Astrocyte (in vitro differentiated cells and primary cell): ENCODE measurements around the gene PSMD2. TPM values are rescaled to one million over a fixed set of nuclear protein-coding genes. Genes with fewer than 3 reads are reported as not detected.
A peak's percentile ranks its signal among the peaks of the same experiment; 100 is the strongest.

Experiments used
- DNase-seq: peaks from one replicate; pipeline ENCODE4 v3.0.0-alpha.2; 2010; ENCODE audit warnings: low read depth
- FAIRE-seq: peaks from 2 replicates; lab custom pipeline; 2011; peaks lifted over from hg19 to GRCh38; lab: Jason Lieb, UNC
- H2AFZ ChIP-seq: 2 replicates; pipeline ENCODE4 v1.6.0; 2012; ENCODE audit warnings: low read depth, low read length, inconsistent platforms
- H3K27ac ChIP-seq: 2 replicates; pipeline ENCODE4 v1.5.1; 2011; ENCODE audit warnings: low read depth, low read length, inconsistent platforms
- H3K27me3 ChIP-seq: 2 replicates; pipeline ENCODE4 v1.6.0; 2011; ENCODE audit warnings: low read length, inconsistent platforms; ENCODE audit not compliant: insufficient read depth
- H3K36me3 ChIP-seq: 2 replicates; pipeline ENCODE4 v1.5.1; 2011; ENCODE audit warnings: low read length, inconsistent platforms; ENCODE audit not compliant: insufficient read depth
- H3K4me1 ChIP-seq: 2 replicates; pipeline ENCODE4 v1.5.1; 2011; ENCODE audit warnings: low read length, inconsistent platforms; ENCODE audit not compliant: insufficient read depth
- H3K4me2 ChIP-seq: 2 replicates; pipeline ENCODE4 v1.6.0; 2012; ENCODE audit warnings: low read length, inconsistent platforms
- H3K4me3 ChIP-seq: 2 replicates; pipeline ENCODE4 v1.5.1; 2011; ENCODE audit warnings: low read depth, mild to moderate bottlenecking, low read length, inconsistent platforms; ENCODE audit not compliant: insufficient read depth
- H3K79me2 ChIP-seq: 2 replicates; pipeline ENCODE4 v1.6.0; 2012; ENCODE audit warnings: mild to moderate bottlenecking, low read length, inconsistent platforms; ENCODE audit not compliant: insufficient read depth
- H3K9ac ChIP-seq: 2 replicates; pipeline ENCODE4 v1.6.0; 2012; ENCODE audit warnings: mild to moderate bottlenecking, low read length, inconsistent platforms
- H3K9me3 ChIP-seq: 2 replicates; pipeline ENCODE4 v1.5.1; 2012; ENCODE audit warnings: low read depth, mild to moderate bottlenecking, low read length, inconsistent platforms; ENCODE audit not compliant: insufficient read depth
- H4K20me1 ChIP-seq: 2 replicates; pipeline ENCODE4 v1.6.0; 2012; ENCODE audit warnings: low read length, inconsistent platforms; ENCODE audit not compliant: insufficient read depth
- H3K27ac Mint-ChIP-seq: one replicate; pipeline ENCODE4 v1.8.0; 2021; ENCODE audit warnings: mild to moderate bottlenecking, mixed read lengths; ENCODE audit not compliant: unreplicated experiment
- H3K27me3 Mint-ChIP-seq: one replicate; pipeline ENCODE4 v1.8.0; 2021; ENCODE audit warnings: low read depth, mixed read lengths; ENCODE audit not compliant: unreplicated experiment
- H3K36me3 Mint-ChIP-seq: one replicate; pipeline ENCODE4 v1.8.0; 2021; ENCODE audit warnings: low read depth, mixed read lengths; ENCODE audit not compliant: unreplicated experiment
- H3K4me1 Mint-ChIP-seq: one replicate; pipeline ENCODE4 v1.8.0; 2021; ENCODE audit warnings: low read depth, mixed read lengths; ENCODE audit not compliant: unreplicated experiment
- H3K4me3 Mint-ChIP-seq: one replicate; pipeline ENCODE4 v1.8.0; 2021; ENCODE audit warnings: mild to moderate bottlenecking, moderate library complexity, mixed read lengths; ENCODE audit not compliant: unreplicated experiment
- H3K9me3 Mint-ChIP-seq: one replicate; pipeline ENCODE4 v1.8.0; 2021; ENCODE audit warnings: mild to moderate bottlenecking, mixed read lengths; ENCODE audit not compliant: unreplicated experiment
- CTCF ChIP-seq: IDR thresholded peaks from 2 replicates; pipeline ENCODE4 v1.5.1; 2011; ENCODE audit warnings: low read depth, mild to moderate bottlenecking, inconsistent platforms, low read length, moderate library complexity; ENCODE audit not compliant: insufficient read depth
- EZH2 ChIP-seq: IDR thresholded peaks from 2 replicates; pipeline ENCODE4 v1.6.1; 2012; ENCODE audit warnings: mild to moderate bottlenecking, low read length, inconsistent platforms; ENCODE audit not compliant: insufficient read depth
- total RNA-seq: library from RNA; stranded (reverse); gene quantifications from 2 replicates; pipeline ENCODE4 v1.2.1, GENCODE V29; 2021

Gene PSMD2
- total RNA-seq, 1 donor from 2014 or later, result 588 TPM

- H3K4me3 Mint-ChIP-seq, result peak within 1 kb of the TSS; percentile 86
- H3K79me2 ChIP-seq, result peaks cover 38% of the 10 kb centered on the region
- H3K27me3 ChIP-seq, result no peaks in the 10 kb centered on the region
- peaks cover 21% of the 10 kb centered on the region for H3K36me3 ChIP-seq
- TF ChIP-seq CTCF (no peak), EZH2 (no peak)
- H3K4me3 ChIP-seq, result peak within 1 kb of the TSS; percentile 62
- no peaks in the 10 kb centered on the region for H3K9me3 Mint-ChIP-seq
- peak within 1 kb of the TSS; percentile 54 for H2AFZ ChIP-seq
- peak within 1 kb of the TSS; percentile 84 for H3K9ac ChIP-seq
- peak within 1 kb of the TSS; percentile 89 for H3K4me2 ChIP-seq
- H3K9me3 ChIP-seq, result no peaks in the 10 kb centered on the region
- H3K27ac Mint-ChIP-seq, result peak within 1 kb of the TSS; percentile 91
- H3K4me1 Mint-ChIP-seq, result peaks cover 65% of the 10 kb centered on the region
- H3K27ac ChIP-seq, result peak within 1 kb of the TSS; percentile 96
- no peaks in the 10 kb centered on the region for H3K27me3 Mint-ChIP-seq
- FAIRE-seq, result no peak
- DNase-seq, result no peak
- peaks cover 72% of the 10 kb centered on the region for H3K4me1 ChIP-seq
- H4K20me1 ChIP-seq, result peaks cover 54% of the 10 kb centered on the region
- peaks cover 23% of the 10 kb centered on the region for H3K36me3 Mint-ChIP-seq
Measured at GRCh38 chr3:184337399-184337714, 38.3 kb downstream of the PSMD2 start, which contains the start of gene FAM131A. Gene FAM131A, plus strand, starts transcription at chr3:184337600. Its CDS starts 31 bp downstream, at chr3:184337631.

GRCh38 chr3:184337981-184338380 lies 38.9 kb downstream of the PSMD2 start:
- peaks cover 32% of the 10 kb centered on the region for H3K79me2 ChIP-seq
- no peak for TF ChIP-seq CTCF
- TF ChIP-seq EZH2, result no peak
- H3K9me3 ChIP-seq, result no peaks in the 10 kb centered on the region
- peaks cover 50% of the 10 kb centered on the region for H4K20me1 ChIP-seq
- no peak for FAIRE-seq
- Mint-ChIP-seq H3K4me1 (peaks cover 61% of the 10 kb centered on the region), H3K36me3 (peaks cover 20% of the 10 kb centered on the region), H3K27ac (peak overlapping the region; percentile 70), H3K9me3 (no peaks in the 10 kb centered on the region), H3K27me3 (no peaks in the 10 kb centered on the region), H3K4me3 (peak overlapping the region; percentile 66)
- H3K27me3 ChIP-seq, result no peaks in the 10 kb centered on the region
- peak overlapping the region; percentile 89 for H3K4me2 ChIP-seq
- peaks cover 17% of the 10 kb centered on the region for H3K36me3 ChIP-seq
- peak overlapping the region; percentile 84 for H3K9ac ChIP-seq
- peaks cover 70% of the 10 kb centered on the region for H3K4me1 ChIP-seq
- H2AFZ ChIP-seq, result peak overlapping the region; percentile 54
- peak overlapping the region; percentile 47 for H3K4me3 ChIP-seq
- peak overlapping the region; percentile 78 for H3K27ac ChIP-seq
- DNase-seq, result no peak

- Histone ChIP-seq H3K79me2 (peaks cover 26% of the 10 kb centered on the region), H3K4me1 (peaks cover 71% of the 10 kb centered on the region), H3K27ac (peak overlapping the region; percentile 78), H4K20me1 (peaks cover 50% of the 10 kb centered on the region), H3K27me3 (no peaks in the 10 kb centered on the region), H2AFZ (peak overlapping the region; percentile 54), H3K4me2 (peak overlapping the region; percentile 89), H3K4me3 (peak overlapping the region; percentile 47), H3K9me3 (no peaks in the 10 kb centered on the region), H3K36me3 (peaks cover 11% of the 10 kb centered on the region), H3K9ac (peak overlapping the region; percentile 84)
- H3K4me3 Mint-ChIP-seq, result no peak overlapping the region
- peak overlapping the region; percentile 81 for H3K27ac Mint-ChIP-seq
- DNase-seq (peak; percentile 75), FAIRE-seq (no peak)
- H3K36me3 Mint-ChIP-seq, result peaks cover 17% of the 10 kb centered on the region
- H3K4me1 Mint-ChIP-seq, result peaks cover 60% of the 10 kb centered on the region
- H3K9me3 Mint-ChIP-seq, result no peaks in the 10 kb centered on the region
- no peak for TF ChIP-seq CTCF
- TF ChIP-seq EZH2, result no peak
- H3K27me3 Mint-ChIP-seq, result no peaks in the 10 kb centered on the region
Measured at GRCh38 chr3:184338511-184338945, 39.5 kb downstream of the PSMD2 start.
